Activated naive CD4-positive, alpha-beta T cell treated with anti-CD3 and anti-CD28 coated beads, Interleukin-2, amount 10 ng/mL, durations not matched to agents 7 days and 5 days (primary cell): ENCODE results near the gene SH3PXD2A.

Source experiments
- CTCF ChIA-PET: fragments of 350-600 bp; sonication (Branson Sonifier 250); formaldehyde crosslinking; loops from one replicate; lab custom pipeline; 2021; ENCODE audit warnings: antibody characterized with exemption; lab: Charles Lee
- DNase-seq: peaks from one replicate; pipeline ENCODE4 v3.0.0-alpha.2; 2020
- H3K27ac Mint-ChIP-seq: one replicate; pipeline ENCODE4 v1.8.0; 2021; ENCODE audit warnings: mild to moderate bottlenecking, moderate library complexity, mixed read lengths
- H3K27me3 Mint-ChIP-seq: one replicate; pipeline ENCODE4 v1.8.0; 2021; ENCODE audit warnings: mild to moderate bottlenecking, mixed read lengths
- H3K36me3 Mint-ChIP-seq: one replicate; pipeline ENCODE4 v1.8.0; 2021; ENCODE audit warnings: mixed read lengths
- H3K4me1 Mint-ChIP-seq: one replicate; pipeline ENCODE4 v1.8.0; 2021; ENCODE audit warnings: mixed read lengths
- H3K4me3 Mint-ChIP-seq: one replicate; pipeline ENCODE4 v1.8.0; 2021; ENCODE audit warnings: mild to moderate bottlenecking, moderate library complexity, mixed read lengths
- H3K9me3 Mint-ChIP-seq: one replicate; pipeline ENCODE4 v1.8.0; 2021; ENCODE audit warnings: mixed read lengths

The SH3PXD2A gene

DNA sequence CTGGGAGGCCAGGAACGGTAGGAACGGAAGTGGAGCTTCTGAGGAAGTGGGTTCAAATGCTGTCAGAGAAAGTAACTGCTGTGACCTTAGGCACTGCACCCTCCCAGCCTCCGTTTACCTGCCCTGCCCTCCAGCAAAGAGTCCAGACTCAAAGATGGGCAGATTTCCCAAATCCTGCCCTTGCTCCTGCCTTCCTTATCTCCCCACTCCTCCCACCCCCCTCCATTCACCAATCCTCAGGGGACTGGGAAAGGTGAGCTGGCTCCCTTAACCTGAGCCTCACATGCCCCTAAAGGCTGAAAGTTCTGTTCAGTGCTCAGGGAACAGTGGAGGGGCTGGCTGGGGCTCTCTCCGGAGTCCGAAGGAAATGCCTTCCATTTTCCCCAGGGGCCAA is 161.6 kb downstream of the SH3PXD2A start:
- H3K4me3 Mint-ChIP-seq = peak overlapping the region; percentile 85
- CTCF ChIA-PET = no interaction called here

DNA sequence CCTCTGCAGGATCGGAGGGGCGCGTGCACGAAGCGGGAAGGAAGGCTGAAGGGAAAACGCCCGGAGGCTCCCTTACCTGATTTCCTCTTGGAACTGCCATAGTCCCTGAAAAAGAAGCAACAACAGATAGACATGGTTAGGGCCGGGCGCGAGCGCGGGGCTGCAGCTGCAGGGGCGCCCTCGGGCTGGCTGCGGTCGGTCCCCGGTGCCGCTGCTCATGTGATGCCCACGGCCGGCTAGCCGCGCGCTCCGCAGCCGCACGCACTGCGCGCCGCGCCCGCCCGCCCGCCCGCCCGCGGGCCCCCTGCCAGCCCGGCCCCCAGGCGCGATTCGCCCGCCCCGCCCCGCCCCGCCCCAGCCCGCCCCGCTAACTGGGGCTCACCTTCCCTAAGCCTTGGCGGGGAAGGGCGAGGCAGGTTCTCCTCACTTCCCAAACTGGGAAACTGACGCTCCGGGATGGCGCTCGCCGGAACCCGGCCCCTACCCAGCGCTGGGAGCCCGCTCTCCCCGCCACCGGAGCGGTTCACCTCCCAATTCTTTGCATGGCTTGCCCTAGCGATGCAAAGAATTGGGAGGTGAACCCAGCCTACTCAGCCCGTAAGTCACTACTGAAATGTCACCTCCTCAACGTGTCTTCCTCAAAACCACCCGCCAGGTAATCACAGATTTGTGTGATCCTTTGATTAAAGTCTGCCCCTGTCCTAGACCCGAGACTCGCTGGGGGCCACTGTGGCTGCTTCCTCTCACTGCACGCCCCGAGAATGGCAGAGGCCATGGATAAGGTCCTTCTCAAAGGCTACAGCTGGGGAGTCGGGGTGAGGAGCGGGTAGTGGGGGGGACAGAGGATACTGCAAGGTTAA is 162.2 kb downstream of the SH3PXD2A start:
- DNase-seq = peak; percentile 63
- CTCF ChIA-PET = no interaction called here

More for the DNA sequence above, 161.6 kb downstream of the SH3PXD2A start:
- H3K27ac Mint-ChIP-seq = peak overlapping the region; percentile 77
- no peaks in the 10 kb centered on the region for H3K36me3 Mint-ChIP-seq
- peaks cover 19% of the 10 kb centered on the region for H3K27me3 Mint-ChIP-seq
- no peaks in the 10 kb centered on the region for H3K9me3 Mint-ChIP-seq
- DNase-seq = no peak
- H3K4me1 Mint-ChIP-seq = peaks cover 58% of the 10 kb centered on the region

DNA sequence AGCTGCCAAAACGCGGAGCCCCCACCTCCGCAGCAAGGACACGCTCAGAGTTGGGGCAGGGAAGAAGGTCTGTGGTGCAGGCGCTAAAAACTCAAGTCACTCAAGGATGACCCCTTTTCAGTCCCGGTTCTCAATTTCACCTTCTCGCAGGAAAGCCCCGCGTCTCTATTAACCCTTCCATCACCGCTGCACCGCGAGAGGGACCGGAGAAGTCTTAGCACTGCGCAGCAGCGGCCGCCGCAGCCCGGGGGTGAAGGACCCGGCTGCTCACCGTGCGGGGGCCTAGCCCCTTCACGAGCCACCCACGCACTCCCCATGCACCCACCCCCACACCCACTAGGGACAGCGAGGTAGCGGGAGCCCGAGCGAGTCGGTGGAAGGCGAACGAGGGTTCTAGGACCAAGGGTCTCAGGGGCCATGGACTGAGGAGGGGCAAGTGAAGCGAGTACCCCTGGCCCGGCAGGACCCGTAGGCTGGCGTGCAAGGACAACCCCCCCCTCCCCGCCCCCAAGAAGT is 162.9 kb downstream of the SH3PXD2A start:
- Mint-ChIP-seq H3K4me1 (peaks cover 54% of the 10 kb centered on the region), H3K36me3 (no peaks in the 10 kb centered on the region), H3K27me3 (peaks cover 19% of the 10 kb centered on the region), H3K27ac (no peak overlapping the region), H3K4me3 (peak overlapping the region; percentile 67), H3K9me3 (no peaks in the 10 kb centered on the region)
- CTCF ChIA-PET = no interaction called here
- DNase-seq = no peak

More for the DNA sequence above, 162.2 kb downstream of the SH3PXD2A start:
- peak overlapping the region; percentile 77 for H3K27ac Mint-ChIP-seq
- H3K4me1 Mint-ChIP-seq = peaks cover 58% of the 10 kb centered on the region
- peaks cover 19% of the 10 kb centered on the region for H3K27me3 Mint-ChIP-seq
- H3K9me3 Mint-ChIP-seq = no peaks in the 10 kb centered on the region
- H3K36me3 Mint-ChIP-seq = no peaks in the 10 kb centered on the region
- H3K4me3 Mint-ChIP-seq = peak overlapping the region; percentile 85

DNA sequence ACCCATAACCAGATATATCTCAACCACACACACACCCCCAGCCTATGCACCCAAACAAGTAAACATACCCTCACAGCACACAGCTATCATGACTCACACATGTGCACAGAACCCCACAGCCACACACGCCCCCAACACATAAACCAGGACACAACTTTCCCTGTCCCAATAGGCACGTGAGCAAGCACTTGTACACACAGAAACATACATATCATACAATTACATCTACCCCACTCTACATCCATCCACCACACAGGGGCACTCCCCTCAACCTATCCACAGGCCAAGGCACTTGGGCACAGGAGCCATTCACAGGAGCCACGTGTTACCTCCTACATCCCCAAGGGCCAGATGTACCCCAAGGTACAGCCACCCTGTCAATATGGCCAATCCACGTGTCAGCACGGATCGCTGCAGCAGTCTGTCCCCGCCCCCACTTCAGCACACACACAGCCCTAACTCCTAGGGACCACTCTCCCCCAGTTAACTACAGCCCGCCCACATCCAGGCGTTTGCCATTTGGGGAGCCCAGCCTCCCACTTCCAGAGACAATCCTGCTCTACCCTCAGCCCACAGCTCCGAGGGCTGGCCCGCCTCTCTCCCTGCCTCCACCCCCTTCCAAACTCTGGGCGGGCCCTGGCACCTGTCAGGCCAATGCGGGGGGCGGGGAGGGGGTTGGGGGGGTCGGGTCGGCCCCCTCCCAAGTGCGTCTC is 163.5 kb downstream of the SH3PXD2A start:
- peak overlapping the region; percentile 59 for H3K4me3 Mint-ChIP-seq
- H3K27me3 Mint-ChIP-seq = peaks cover 19% of the 10 kb centered on the region
- H3K27ac Mint-ChIP-seq = peak overlapping the region; percentile 13
- CTCF ChIA-PET = interaction anchor here (0.8 kb wide), 1 partner anchor 11 kb away, joined by 3 read pairs; no protein-coding TSS in a partner anchor
- no peaks in the 10 kb centered on the region for H3K36me3 Mint-ChIP-seq
- DNase-seq = no peak
- no peaks in the 10 kb centered on the region for H3K9me3 Mint-ChIP-seq
- H3K4me1 Mint-ChIP-seq = peaks cover 50% of the 10 kb centered on the region

DNA sequence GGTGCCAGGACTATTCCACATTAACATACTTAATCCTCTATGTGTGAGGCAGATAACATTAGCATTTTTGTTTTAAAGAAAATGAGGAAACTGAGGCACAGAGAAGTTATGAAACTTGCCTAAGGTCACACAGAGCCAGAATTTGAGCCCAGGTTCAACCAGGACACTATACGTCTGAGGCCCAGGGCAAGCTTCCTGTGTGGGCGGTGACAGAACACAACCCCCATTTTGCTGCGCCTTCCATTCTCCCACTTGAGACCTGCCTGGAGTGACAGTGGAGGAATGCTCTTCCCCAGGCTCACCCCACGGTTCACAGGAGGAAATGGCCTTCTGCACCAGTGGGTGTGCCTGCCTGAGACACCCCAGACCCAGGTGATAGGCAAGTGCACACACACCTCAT is 164.1 kb downstream of the SH3PXD2A start:
- Mint-ChIP-seq H3K27ac (no peak overlapping the region), H3K4me3 (peak overlapping the region; percentile 59), H3K36me3 (no peaks in the 10 kb centered on the region), H3K4me1 (peaks cover 45% of the 10 kb centered on the region), H3K27me3 (peaks cover 19% of the 10 kb centered on the region), H3K9me3 (no peaks in the 10 kb centered on the region)
- CTCF ChIA-PET = interaction anchor here (0.8 to 1.3 kb wide), 2 partner anchors 11 to 98 kb away, joined by 3 to 5 read pairs; no protein-coding TSS in a partner anchor
- DNase-seq = no peak

DNA sequence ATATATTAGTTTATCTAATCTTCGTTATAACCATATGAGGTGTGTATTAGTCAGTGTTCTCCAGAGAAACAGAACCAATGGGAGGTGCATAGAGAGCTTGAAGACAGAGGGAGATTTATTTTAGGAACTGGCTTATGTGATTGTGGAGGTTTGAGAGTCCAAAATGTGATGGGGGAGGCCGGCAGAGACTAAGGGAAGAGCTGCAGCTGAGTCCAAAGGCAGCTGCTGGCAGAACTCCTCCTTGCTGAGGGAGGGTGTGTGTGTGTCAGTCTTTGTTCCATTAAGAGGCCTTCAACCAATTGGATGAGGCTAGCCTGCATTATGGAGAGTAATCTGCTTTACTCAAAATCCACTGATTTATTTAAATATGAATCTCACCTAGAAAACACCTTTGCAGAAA is 165.1 kb downstream of the SH3PXD2A start:
- no peak overlapping the region for H3K4me3 Mint-ChIP-seq
- peaks cover 41% of the 10 kb centered on the region for H3K4me1 Mint-ChIP-seq
- no peak for DNase-seq
- H3K27me3 Mint-ChIP-seq = peaks cover 22% of the 10 kb centered on the region
- CTCF ChIA-PET = interaction anchor here (1.1 to 2.1 kb wide), 4 partner anchors 20 to 97 kb away, joined by 3 to 15 read pairs (median 4); no protein-coding TSS in a partner anchor
- no peak overlapping the region for H3K27ac Mint-ChIP-seq
- no peaks in the 10 kb centered on the region for H3K9me3 Mint-ChIP-seq
- H3K36me3 Mint-ChIP-seq = no peaks in the 10 kb centered on the region

DNA sequence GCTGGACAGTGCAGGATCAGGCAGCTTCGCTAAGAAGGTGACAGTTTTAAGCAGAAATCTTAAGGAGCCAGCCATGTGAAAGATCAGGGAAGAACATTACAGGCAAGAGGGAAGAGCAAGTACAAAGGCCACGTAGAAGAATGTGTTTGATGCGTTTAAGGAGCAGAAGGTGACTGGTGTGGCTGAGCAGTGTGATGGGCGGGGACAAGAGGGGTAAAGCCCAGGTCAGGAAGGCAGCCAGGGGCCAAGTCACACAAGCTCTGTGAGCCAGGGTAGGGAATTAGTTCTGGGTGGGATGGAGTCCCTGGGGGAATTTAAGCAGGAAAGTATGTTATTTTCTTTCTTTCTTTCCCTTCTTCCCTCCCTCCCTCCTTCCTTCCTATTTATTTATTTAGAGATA is 166.9 kb downstream of the SH3PXD2A start:
- Mint-ChIP-seq H3K36me3 (no peaks in the 10 kb centered on the region), H3K4me3 (no peak overlapping the region), H3K27ac (no peak overlapping the region), H3K27me3 (peaks cover 19% of the 10 kb centered on the region), H3K4me1 (peaks cover 25% of the 10 kb centered on the region), H3K9me3 (no peaks in the 10 kb centered on the region)
- DNase-seq = no peak
- CTCF ChIA-PET = interaction anchor here (2.1 to 4.3 kb wide), 2 partner anchors 83 kb away, joined by 15 to 43 read pairs; no protein-coding TSS in a partner anchor

DNA sequence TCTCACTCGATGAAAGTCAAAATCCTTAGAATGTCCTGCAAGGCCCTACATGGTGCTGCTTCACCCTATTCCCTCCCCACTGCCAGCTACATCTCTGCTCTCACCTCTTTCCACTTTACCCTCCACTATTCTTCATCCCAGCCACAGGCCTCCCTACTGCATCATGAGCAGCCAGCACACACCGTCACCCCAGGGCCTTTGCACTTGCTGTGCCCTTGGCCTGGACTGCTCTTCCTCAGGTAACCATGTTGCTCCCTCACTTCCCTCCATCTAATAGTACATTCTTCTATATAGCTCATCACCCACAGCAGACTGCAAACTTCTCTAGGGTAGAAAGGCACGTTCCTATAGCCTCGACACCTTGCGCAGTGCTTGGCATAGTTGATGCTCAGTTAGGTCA is 167.7 kb downstream of the SH3PXD2A start:
- Mint-ChIP-seq H3K4me3 (no peak overlapping the region), H3K4me1 (peaks cover 23% of the 10 kb centered on the region), H3K9me3 (no peaks in the 10 kb centered on the region), H3K36me3 (no peaks in the 10 kb centered on the region), H3K27me3 (peaks cover 15% of the 10 kb centered on the region), H3K27ac (no peak overlapping the region)
- no peak for DNase-seq
- CTCF ChIA-PET = interaction anchor here (1.4 to 4.3 kb wide), 6 partner anchors 9 to 91 kb away, joined by 5 to 43 read pairs (median 20); no protein-coding TSS in a partner anchor

DNA sequence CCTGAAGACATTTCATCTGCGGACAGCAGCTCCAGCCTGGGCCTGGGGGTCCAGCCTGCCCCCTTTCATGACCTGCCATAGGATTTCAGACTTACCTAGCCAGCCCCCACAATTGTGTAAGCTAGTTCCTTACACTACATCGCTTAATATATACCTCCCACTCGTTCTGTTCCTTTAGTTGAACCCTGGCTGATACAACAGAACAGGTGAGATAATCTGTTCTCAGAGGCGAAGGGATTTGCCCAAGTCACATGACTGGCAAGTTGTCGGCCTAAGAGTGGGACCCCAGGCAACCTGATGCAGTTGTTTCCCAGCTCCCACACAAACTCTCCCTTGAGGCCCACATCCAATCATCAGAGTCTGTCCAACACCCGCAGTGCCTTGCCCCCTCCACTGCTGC is 168.2 kb downstream of the SH3PXD2A start:
- CTCF ChIA-PET = interaction anchor here (0.8 to 4.3 kb wide), 23 partner anchors 8 to 175 kb away, joined by 3 to 43 read pairs (median 8); no protein-coding TSS in a partner anchor
- Mint-ChIP-seq H3K4me1 (peaks cover 23% of the 10 kb centered on the region), H3K9me3 (no peaks in the 10 kb centered on the region), H3K27me3 (peaks cover 11% of the 10 kb centered on the region), H3K4me3 (no peak overlapping the region), H3K36me3 (no peaks in the 10 kb centered on the region), H3K27ac (no peak overlapping the region)
- DNase-seq = no peak

DNA sequence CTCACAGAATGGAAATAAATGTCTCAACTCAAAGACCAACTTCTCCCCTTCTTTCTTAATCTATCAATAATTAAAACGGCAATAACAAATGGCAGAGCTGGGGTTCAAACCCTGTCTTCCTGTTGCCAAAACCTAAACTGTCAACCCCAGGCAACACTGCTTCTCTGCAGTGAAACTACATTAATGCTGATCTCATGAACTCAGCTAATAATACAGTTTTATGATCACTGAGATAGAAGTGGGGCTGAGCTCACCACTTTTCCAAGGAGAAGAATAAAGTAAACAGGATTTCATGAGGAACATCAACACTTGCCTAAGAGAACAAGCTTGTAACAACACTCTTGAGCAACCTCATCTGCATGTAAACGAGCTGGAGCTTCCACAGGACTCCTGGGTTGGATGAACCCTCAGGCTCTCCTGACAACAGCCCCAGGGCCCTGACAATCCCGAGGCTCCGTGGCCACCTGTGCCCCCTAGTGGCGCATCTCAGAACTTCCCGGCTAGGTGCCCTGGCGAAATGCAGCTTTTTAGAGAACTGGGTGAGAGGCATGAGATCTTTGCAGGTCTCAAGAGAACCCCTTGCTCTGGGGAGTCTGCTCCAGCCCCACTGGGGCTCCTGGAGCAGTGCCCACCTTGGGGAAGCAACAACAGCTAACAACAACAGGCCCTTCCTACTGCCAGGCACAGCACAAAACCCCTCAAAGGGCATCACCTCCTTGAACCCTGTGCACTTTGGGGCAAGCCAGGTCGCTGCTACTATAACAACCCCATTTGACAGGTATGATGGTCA is 169.3 kb downstream of the SH3PXD2A start:
- Mint-ChIP-seq H3K27ac (no peak overlapping the region), H3K4me1 (peaks cover 12% of the 10 kb centered on the region), H3K4me3 (no peak overlapping the region), H3K27me3 (peaks cover 11% of the 10 kb centered on the region), H3K9me3 (no peaks in the 10 kb centered on the region), H3K36me3 (no peaks in the 10 kb centered on the region)
- CTCF ChIA-PET = interaction anchor here (0.6 to 4.3 kb wide), 39 partner anchors 8 to 501 kb away, joined by 3 to 43 read pairs (median 5); no protein-coding TSS in a partner anchor
- DNase-seq = peak; percentile 85

DNA sequence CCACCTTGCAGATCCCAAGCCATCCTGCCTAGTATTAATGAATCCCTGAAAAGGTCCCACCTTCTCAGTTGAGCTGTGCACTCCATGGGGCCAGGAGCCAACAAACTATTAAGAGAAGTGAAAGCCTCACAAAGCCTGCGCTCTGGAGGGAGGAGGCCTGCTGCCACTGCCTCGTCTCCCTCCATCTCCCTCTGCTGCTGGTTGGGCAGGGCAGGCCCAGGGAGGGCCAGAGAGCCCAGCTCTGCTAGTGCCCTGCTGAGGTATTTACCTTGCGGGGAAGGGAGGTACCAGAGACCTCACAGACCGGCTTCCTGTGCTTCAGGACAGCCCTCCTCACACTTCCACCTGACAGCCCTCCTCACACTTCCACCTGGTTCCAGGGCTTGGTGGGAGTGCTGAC is 171.5 kb downstream of the SH3PXD2A start:
- CTCF ChIA-PET = interaction anchor here (1.0 kb wide), 1 partner anchor 9 kb away, joined by 4 read pairs; no protein-coding TSS in a partner anchor
- H3K36me3 Mint-ChIP-seq = no peaks in the 10 kb centered on the region
- no peak overlapping the region for H3K27ac Mint-ChIP-seq
- peaks cover 10% of the 10 kb centered on the region for H3K4me1 Mint-ChIP-seq
- no peaks in the 10 kb centered on the region for H3K9me3 Mint-ChIP-seq
- DNase-seq = no peak
- no peak overlapping the region for H3K4me3 Mint-ChIP-seq
- H3K27me3 Mint-ChIP-seq = peaks cover 4% of the 10 kb centered on the region

DNA sequence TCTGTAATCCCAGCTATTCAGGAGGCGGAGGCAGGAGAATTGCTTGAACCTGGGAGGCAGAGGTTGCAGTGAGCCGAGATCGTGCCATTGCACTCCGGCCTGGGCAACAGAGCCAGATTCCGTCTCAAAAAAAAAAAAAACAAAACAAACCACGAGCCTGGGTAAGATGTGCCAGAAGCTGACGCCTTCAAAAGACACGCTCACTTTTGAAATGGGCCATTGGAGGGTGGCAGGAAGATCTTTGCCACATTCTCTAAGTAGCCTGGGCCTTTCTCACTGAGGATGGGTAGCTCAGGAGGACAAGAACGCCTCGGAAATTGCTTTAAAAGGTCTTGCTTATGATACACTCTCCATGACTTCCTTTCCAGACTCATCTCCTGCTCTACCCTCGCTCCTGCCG is 172.7 kb downstream of the SH3PXD2A start:
- CTCF ChIA-PET = interaction anchor here (1.0 to 1.3 kb wide), 4 partner anchors 17 to 77 kb away, joined by 3 to 4 read pairs (median 4); no protein-coding TSS in a partner anchor
- Mint-ChIP-seq H3K4me3 (no peak overlapping the region), H3K4me1 (peaks cover 22% of the 10 kb centered on the region), H3K9me3 (no peaks in the 10 kb centered on the region), H3K27ac (no peak overlapping the region), H3K27me3 (peaks cover 4% of the 10 kb centered on the region), H3K36me3 (no peaks in the 10 kb centered on the region)
- no peak for DNase-seq
